Peyer's patch (tissue), 4 donors: Measurements from ENCODE around the gene DRD4. TPM values are rescaled to one million over a fixed set of nuclear protein-coding genes. Genes with fewer than 3 reads are reported as not detected.

ENCODE experiments used
- DNase-seq, 3 donors: peaks; one replicate each; pipeline ENCODE4 v3.0.0-alpha.2; 2017 to 2019
- H3K27ac ChIP-seq, 4 donors: fragments of 200-600 bp; sonication (generic); one replicate each; pipeline ENCODE4 v1.5.1; 2016 to 2019
- H3K27me3 ChIP-seq, 2 donors: fragments of 200-600 bp; sonication (generic); one replicate each; pipeline ENCODE4 v1.5.1; 2019
- H3K36me3 ChIP-seq, 3 donors: fragments of 200-600 bp; sonication (generic); one replicate each; pipeline ENCODE4 v1.5.1; 2016 to 2019
- H3K4me1 ChIP-seq, 4 donors: fragments of 200-600 bp; sonication (generic); one replicate each; pipeline ENCODE4 v1.5.1; 2016 to 2019
- H3K4me3 ChIP-seq, 4 donors: fragments of 200-600 bp; sonication (generic); 1 replicate in 3 of 4; 2 replicates in 1 of 4; pipeline ENCODE4 v1.5.1; 2016 to 2019; ENCODE audit warnings: mild to moderate bottlenecking in 1 of 4
- H3K9me3 ChIP-seq, 4 donors: fragments of 200-600 bp; sonication (generic); one replicate each; pipeline ENCODE4 v1.5.1; 2016 to 2019; ENCODE audit warnings: mild to moderate bottlenecking in 1 of 4
- CTCF ChIP-seq, 6 experiments: fragments of 450-650 bp in 4 of 6; fragments of 200-600 bp in 2 of 6; sonication (generic) in 1 of 6; IDR thresholded peaks; one replicate each; pipeline ENCODE4 v1.5.1; 2017 to 2019; ENCODE audit warnings: antibody characterized with exemption in 6 of 6, mild to moderate bottlenecking in 3 of 6, moderate library complexity in 1 of 6
- POLR2A ChIP-seq, 2 donors: fragments of 450-650 bp; IDR thresholded peaks; one replicate each; pipeline ENCODE4 v1.5.1; 2017; ENCODE audit warnings: antibody characterized with exemption in 2 of 2, mild to moderate bottlenecking in 2 of 2, moderate library complexity in 2 of 2
- total RNA-seq, 4 donors: library from RNA; depleted of rRNA; stranded (reverse); fragments of >200 nt; gene quantifications; one replicate each; pipeline ENCODE4 v1.1.0, GENCODE V29; 2016

DRD4 gene
- total RNA-seq, 4 donors from 2014 or later = 1.6 to 3.0 TPM; not detected in 2

GRCh38 chr11:597166-597725, 39.8 kb upstream of the DRD4 start:
- Histone ChIP-seq H3K4me3 (no peak overlapping the region), H3K27me3 (no peaks in the 10 kb centered on the region), H3K9me3 (no peaks in the 10 kb centered on the region), H3K36me3 (peaks cover 0 to 99% (median 0%) of the 10 kb centered on the region in 3 donors), H3K4me1 (no peaks in the 10 kb centered on the region), H3K27ac (no peak overlapping the region)
- TF ChIP-seq CTCF (IDR thresholded peaks at IDR 0.05) (no peak), POLR2A (IDR thresholded peaks at IDR 0.05) (no peak)
- DNase-seq = no peak

DNA sequence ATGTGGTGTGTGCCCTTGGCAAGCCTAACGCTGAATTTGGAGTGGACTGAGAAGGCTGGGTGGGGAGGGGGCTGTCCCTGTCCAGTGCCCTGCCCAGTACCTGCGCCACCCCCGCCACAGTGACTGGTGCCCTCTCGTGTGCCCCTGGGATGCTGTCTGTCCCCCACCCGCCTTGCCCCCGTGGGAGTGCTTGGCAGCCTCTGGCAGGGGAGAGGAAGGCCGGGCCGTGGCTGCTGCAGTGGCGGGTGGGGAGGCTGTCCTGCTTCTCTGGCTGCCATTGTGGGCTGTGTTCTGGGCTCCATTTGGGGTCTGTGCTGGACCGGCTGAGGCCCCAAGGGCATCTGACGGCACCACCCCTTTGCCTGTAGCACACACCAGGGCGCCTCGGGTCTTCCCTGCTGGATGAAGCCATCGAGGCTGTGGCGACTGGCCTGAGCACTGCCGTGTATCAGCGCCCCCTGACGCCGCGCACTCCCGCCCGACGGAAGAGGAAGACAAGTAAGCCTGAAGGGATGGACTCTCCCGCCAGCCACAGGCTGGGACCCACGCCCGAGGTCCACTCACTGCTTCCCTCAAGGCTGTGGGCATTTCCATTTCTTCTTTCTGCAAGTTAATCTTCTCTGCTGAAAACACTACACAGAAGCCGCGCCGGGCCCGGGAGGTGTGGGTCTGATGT, 38.9 kb upstream of the DRD4 start:
- no peak overlapping the region for H3K27ac ChIP-seq
- TF ChIP-seq POLR2A (IDR thresholded peaks at IDR 0.05) = no peak
- no peak for TF ChIP-seq CTCF (IDR thresholded peaks at IDR 0.05)
- H3K27me3 ChIP-seq = no peaks in the 10 kb centered on the region
- H3K4me1 ChIP-seq = no peaks in the 10 kb centered on the region
- H3K9me3 ChIP-seq = no peaks in the 10 kb centered on the region
- no peak for DNase-seq
- peaks cover 0 to 99% (median 0%) of the 10 kb centered on the region in 3 donors for H3K36me3 ChIP-seq
- no peak overlapping the region for H3K4me3 ChIP-seq

- no peak for DNase-seq
- Histone ChIP-seq H3K4me1 (no peaks in the 10 kb centered on the region), H3K9me3 (no peaks in the 10 kb centered on the region), H3K4me3 (no peak overlapping the region), H3K27me3 (no peaks in the 10 kb centered on the region), H3K27ac (no peak overlapping the region), H3K36me3 (peaks cover 0 to 100% (median 5%) of the 10 kb centered on the region in 3 donors)
- TF ChIP-seq POLR2A (IDR thresholded peaks at IDR 0.05) = no peak
- no peak for TF ChIP-seq CTCF (IDR thresholded peaks at IDR 0.05)
These were observed 35.4 kb upstream of the DRD4 start for GRCh38 chr11:601573-602245.

GRCh38 chr11:603154-603553, 33.9 kb upstream of the DRD4 start:
- Histone ChIP-seq H3K9me3 (no peaks in the 10 kb centered on the region), H3K36me3 (peaks cover 0 to 100% (median 5%) of the 10 kb centered on the region in 3 donors), H3K4me3 (no peak overlapping the region), H3K27ac (no peak overlapping the region), H3K27me3 (no peaks in the 10 kb centered on the region), H3K4me1 (no peaks in the 10 kb centered on the region)
- TF ChIP-seq CTCF (IDR thresholded peaks at IDR 0.05) (no peak), POLR2A (IDR thresholded peaks at IDR 0.05) (no peak)
- DNase-seq = no peak

DNA sequence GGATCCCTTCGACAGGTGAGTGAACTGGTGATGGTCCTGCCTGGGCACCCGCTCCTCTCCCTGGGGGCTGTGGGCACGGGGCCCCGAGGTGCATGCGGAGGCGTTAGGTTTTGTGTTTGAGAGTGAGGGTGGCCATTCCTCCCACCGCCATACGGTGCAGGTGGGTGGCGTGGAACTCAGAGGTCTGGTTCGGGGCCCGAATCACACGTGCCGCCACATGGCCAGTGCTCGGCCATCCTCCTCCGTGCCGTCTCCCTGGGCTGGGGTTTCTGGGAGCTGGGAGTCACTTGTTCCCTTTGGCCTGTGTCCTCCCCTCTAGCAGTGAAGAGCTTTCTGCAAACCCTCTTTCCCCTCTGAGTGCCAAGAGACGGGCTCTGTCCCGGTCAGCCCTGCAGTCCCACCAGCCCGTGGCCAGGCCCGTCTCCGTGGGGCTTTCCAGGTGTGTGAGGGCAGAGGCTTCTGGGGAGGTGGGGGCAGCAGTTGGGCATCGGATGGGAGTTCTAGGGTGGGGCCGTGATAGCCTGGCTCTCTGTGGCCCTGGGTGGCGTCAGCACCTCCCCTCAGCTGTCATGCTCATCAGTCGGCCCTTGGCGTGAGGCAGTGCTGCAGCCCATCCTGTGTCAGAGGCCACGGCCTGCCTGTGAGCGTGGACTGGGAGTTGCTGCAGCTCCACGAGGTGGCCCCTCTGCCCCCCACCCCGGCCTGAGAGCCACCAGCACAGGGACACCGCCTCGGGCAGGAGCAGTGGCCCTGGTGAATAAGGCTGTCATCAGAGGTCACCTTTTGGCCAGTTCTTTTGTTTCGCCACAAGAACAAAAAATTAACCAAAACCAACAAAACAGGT, 31.6 kb upstream of the DRD4 start:
- Histone ChIP-seq H3K27ac (no peak overlapping the region), H3K9me3 (no peaks in the 10 kb centered on the region), H3K36me3 (peaks cover 0 to 100% (median 5%) of the 10 kb centered on the region in 3 donors), H3K4me3 (no peak overlapping the region), H3K27me3 (no peaks in the 10 kb centered on the region), H3K4me1 (no peaks in the 10 kb centered on the region)
- DNase-seq = no peak
- TF ChIP-seq CTCF (IDR thresholded peaks at IDR 0.05) (no peak), POLR2A (IDR thresholded peaks at IDR 0.05) (no peak)
